Testis (tissue), 3 donors: ENCODE data around the gene DGCR8. TPM values are rescaled to one million over a fixed set of nuclear protein-coding genes. Genes with fewer than 3 reads are reported as not detected.

ENCODE experiments used
- DNase-seq: peaks from one replicate; pipeline ENCODE4 v3.0.0-alpha.2; 2019
- H3K27ac ChIP-seq, 2 donors: fragments of 200-600 bp; sonication (generic); one replicate each; pipeline ENCODE4 v1.5.1; 2019
- H3K27me3 ChIP-seq: fragments of 200-600 bp; sonication (generic); one replicate; pipeline ENCODE4 v1.5.1; 2019
- H3K36me3 ChIP-seq: fragments of 200-600 bp; sonication (generic); one replicate; pipeline ENCODE4 v1.5.1; 2017; ENCODE audit warnings: low read depth; ENCODE audit errors: missing control alignments
- H3K4me1 ChIP-seq: fragments of 200-600 bp; sonication (generic); one replicate; pipeline ENCODE4 v1.5.1; 2019
- H3K4me3 ChIP-seq, 2 donors: fragments of 200-600 bp; sonication (generic); one replicate each; pipeline ENCODE4 v1.5.1; 2017 to 2019
- H3K9me3 ChIP-seq: fragments of 200-600 bp; sonication (generic); one replicate; pipeline ENCODE4 v1.5.1; 2017
- CTCF ChIP-seq, 3 experiments: fragments of 450-650 bp in 2 of 3; fragments of 200-600 bp in 1 of 3; sonication (generic) in 1 of 3; IDR thresholded peaks; one replicate each; pipeline ENCODE4 v1.5.1; 2016 to 2019; ENCODE audit warnings: antibody characterized with exemption in 3 of 3, mild to moderate bottlenecking in 2 of 3, moderate library complexity in 1 of 3
- POLR2A ChIP-seq: fragments of 450-650 bp; IDR thresholded peaks from one replicate; pipeline ENCODE4 v1.6.1; 2017; ENCODE audit warnings: antibody characterized with exemption, mild to moderate bottlenecking, moderate library complexity
- WGBS, 2 donors: methylation state at CpG; one replicate each; pipeline ENCODE4 v1.1.5; 2018; 5-methylcytosine and 5-hydroxymethylcytosine counted together
- intact Hi-C: fragments of 100-400 bp; cut with DNase I; formaldehyde crosslinking; loops from one replicate; pipeline ENCODE4 v1.15.1; 2023; ENCODE audit warnings: low total_unique reads
- polyA plus RNA-seq: library from polyadenylated mRNA; stranded (reverse); fragments of 350-450 nt; fragmentation: Illumina TruSeq; extraction: RNeasy Lipid Tissue Mini Kit (QIAGEN cat#74804); gene quantifications from one replicate; pipeline ENCODE4 v1.2.3, GENCODE V29; 2014; ENCODE audit warnings: low read depth, low replicate concordance; ENCODE audit not compliant: insufficient read depth
- total RNA-seq, 2 donors: library from RNA; depleted of rRNA; stranded (reverse); fragments of >200 nt; gene quantifications; one replicate each; pipeline ENCODE4 v1.2.3, GENCODE V29; 2016

The DGCR8 gene
- total and polyA plus RNA-seq, 3 donors from 2014 or later, result 44.4 to 83.7 (median 64.8) TPM

- Histone ChIP-seq H3K4me3 (no peak overlapping the region), H3K27me3 (no peaks in the 10 kb centered on the region), H3K9me3 (no peaks in the 10 kb centered on the region), H3K27ac (no peak overlapping the region), H3K36me3 (no peaks in the 10 kb centered on the region), H3K4me1 (peaks cover 30% of the 10 kb centered on the region)
- WGBS, 2 donors, result 52 to 90% methylated on average over 2 to 4 of the region's 4 CpGs
- no peak for DNase-seq
- TF ChIP-seq CTCF (IDR thresholded peaks at IDR 0.05) (no peak), POLR2A (no peak)
- intact Hi-C loops, result no loop called here
Measured at GRCh38 chr22:20138417-20138738, 58.3 kb downstream of the DGCR8 start.

GRCh38 chr22:20138868-20139267, 58.8 kb downstream of the DGCR8 start:
- Histone ChIP-seq H3K4me3 (no peak overlapping the region), H3K36me3 (no peaks in the 10 kb centered on the region), H3K27me3 (no peaks in the 10 kb centered on the region), H3K27ac (no peak overlapping the region), H3K4me1 (peaks cover 28% of the 10 kb centered on the region), H3K9me3 (no peaks in the 10 kb centered on the region)
- 76 to 95% methylated on average over 5 to 16 of the region's 16 CpGs for WGBS, 2 donors
- peak; percentile 63 for DNase-seq
- intact Hi-C loops, result no loop called here
- no peak for TF ChIP-seq CTCF (IDR thresholded peaks at IDR 0.05)
- no peak for TF ChIP-seq POLR2A

GRCh38 chr22:20139391-20140106, 59.5 kb downstream of the DGCR8 start:
- H3K27me3 ChIP-seq, result no peaks in the 10 kb centered on the region
- H3K27ac ChIP-seq, result no peak overlapping the region
- H3K36me3 ChIP-seq, result no peaks in the 10 kb centered on the region
- H3K4me1 ChIP-seq, result peaks cover 25% of the 10 kb centered on the region
- no peak for DNase-seq
- H3K4me3 ChIP-seq, result no peak overlapping the region
- H3K9me3 ChIP-seq, result no peaks in the 10 kb centered on the region
- intact Hi-C loops, result no loop called here
- WGBS, 2 donors, result 94 to 96% methylated on average over 30 to 36 of the region's 36 CpGs
- TF ChIP-seq CTCF (IDR thresholded peaks at IDR 0.05) (no peak), POLR2A (no peak)

DNA sequence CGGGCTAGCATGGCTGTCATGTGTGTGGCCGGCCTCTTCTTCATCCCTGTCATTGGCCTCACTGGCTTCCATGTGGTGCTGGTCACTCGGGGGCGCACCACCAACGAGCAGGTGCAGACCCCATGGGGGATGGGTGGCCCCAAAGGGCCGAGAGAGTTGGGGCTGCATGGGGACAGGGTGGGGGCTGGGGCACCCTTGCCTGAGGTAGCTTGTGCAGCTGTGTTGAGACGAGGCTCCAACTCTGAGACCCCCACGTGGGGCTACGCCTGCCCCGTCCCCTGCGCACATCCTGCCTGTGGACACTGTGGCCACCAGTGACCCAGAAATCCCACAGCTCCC, 60.0 kb downstream of the DGCR8 start:
- Histone ChIP-seq H3K36me3 (no peaks in the 10 kb centered on the region), H3K27me3 (no peaks in the 10 kb centered on the region), H3K27ac (no peak overlapping the region), H3K4me1 (peaks cover 25% of the 10 kb centered on the region), H3K9me3 (no peaks in the 10 kb centered on the region), H3K4me3 (no peak overlapping the region)
- no peak for DNase-seq
- 88 to 92% methylated on average over 5 to 11 of the region's 11 CpGs for WGBS, 2 donors
- intact Hi-C loops, result no loop called here
- TF ChIP-seq POLR2A, result no peak
- no peak for TF ChIP-seq CTCF (IDR thresholded peaks at IDR 0.05)

- Histone ChIP-seq H3K27ac (no peak overlapping the region), H3K36me3 (no peaks in the 10 kb centered on the region), H3K9me3 (no peaks in the 10 kb centered on the region), H3K4me3 (no peak overlapping the region), H3K27me3 (no peaks in the 10 kb centered on the region), H3K4me1 (peaks cover 25% of the 10 kb centered on the region)
- no peak for DNase-seq
- 70 to 84% methylated on average over 2 to 17 of the region's 17 CpGs for WGBS, 2 donors
- TF ChIP-seq CTCF (IDR thresholded peaks at IDR 0.05) (no peak), POLR2A (no peak)
- intact Hi-C loops, result no loop called here
Measured at GRCh38 chr22:20140521-20140964, 60.5 kb downstream of the DGCR8 start.
